AG04449 (cell line): ENCODE measurements around the gene KDM1B.

Experiments used
- CTCF ChIA-PET: fragments of 350-600 bp; formaldehyde crosslinking; extraction: SDS; loops from one replicate; lab custom pipeline; 2021; ENCODE audit warnings: antibody characterized with exemption; lab: Yijun Ruan, JAX
- POLR2A ChIA-PET: fragments of 400-600, 350-600 bp; formaldehyde crosslinking; extraction: SDS; loops from one replicate; lab custom pipeline; 2020; ENCODE audit warnings: antibody characterized with exemption, inconsistent platforms; lab: Yijun Ruan, JAX
- DNase-seq: peaks from one replicate; pipeline ENCODE4 v3.0.0-alpha.2; 2010; ENCODE audit warnings: low read depth, low spot score
- H3K4me3 ChIP-seq: 2 replicates; pipeline ENCODE4 v1.5.1; 2011; ENCODE audit warnings: low read depth, mild to moderate bottlenecking, control low read depth, low read length
- TF ChIP-seq, protein P1 (sequence below): IDR thresholded peaks from one replicate; pipeline ENCODE4 v1.5.1; 2011; ENCODE audit warnings: mild to moderate bottlenecking, moderate library complexity, low read length, control low read depth, inconsistent platforms; ENCODE audit not compliant: insufficient read depth; ENCODE audit errors: missing control alignments

The KDM1B gene

DNA sequence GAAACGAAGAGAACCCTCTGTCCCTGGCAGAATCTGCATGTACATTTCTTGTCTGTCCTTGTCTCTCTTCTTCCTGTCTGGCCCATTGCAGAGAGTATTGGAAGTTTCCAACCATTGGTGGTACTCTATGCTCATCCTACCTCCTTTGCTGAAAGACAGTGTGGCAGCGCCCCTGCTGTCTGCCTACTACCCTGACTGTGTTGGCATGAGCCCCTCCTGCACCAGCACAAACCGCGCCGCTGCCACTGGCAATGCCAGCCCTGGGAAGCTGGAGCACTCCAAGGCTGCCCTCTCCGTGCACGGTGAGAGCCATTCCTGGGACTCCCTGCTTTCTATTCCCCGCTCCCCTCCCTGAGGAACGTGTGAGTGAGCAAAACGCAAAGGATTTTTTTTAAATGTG lies 32.5 kb downstream of the KDM1B start:
- no peak for DNase-seq
- ChIA-PET POLR2A (no interaction called here), CTCF (no interaction called here)
- TF ChIP-seq, protein P1, sequence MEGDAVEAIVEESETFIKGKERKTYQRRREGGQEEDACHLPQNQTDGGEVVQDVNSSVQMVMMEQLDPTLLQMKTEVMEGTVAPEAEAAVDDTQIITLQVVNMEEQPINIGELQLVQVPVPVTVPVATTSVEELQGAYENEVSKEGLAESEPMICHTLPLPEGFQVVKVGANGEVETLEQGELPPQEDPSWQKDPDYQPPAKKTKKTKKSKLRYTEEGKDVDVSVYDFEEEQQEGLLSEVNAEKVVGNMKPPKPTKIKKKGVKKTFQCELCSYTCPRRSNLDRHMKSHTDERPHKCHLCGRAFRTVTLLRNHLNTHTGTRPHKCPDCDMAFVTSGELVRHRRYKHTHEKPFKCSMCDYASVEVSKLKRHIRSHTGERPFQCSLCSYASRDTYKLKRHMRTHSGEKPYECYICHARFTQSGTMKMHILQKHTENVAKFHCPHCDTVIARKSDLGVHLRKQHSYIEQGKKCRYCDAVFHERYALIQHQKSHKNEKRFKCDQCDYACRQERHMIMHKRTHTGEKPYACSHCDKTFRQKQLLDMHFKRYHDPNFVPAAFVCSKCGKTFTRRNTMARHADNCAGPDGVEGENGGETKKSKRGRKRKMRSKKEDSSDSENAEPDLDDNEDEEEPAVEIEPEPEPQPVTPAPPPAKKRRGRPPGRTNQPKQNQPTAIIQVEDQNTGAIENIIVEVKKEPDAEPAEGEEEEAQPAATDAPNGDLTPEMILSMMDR, result no peak
- H3K4me3 ChIP-seq, result no peak overlapping the region

DNA sequence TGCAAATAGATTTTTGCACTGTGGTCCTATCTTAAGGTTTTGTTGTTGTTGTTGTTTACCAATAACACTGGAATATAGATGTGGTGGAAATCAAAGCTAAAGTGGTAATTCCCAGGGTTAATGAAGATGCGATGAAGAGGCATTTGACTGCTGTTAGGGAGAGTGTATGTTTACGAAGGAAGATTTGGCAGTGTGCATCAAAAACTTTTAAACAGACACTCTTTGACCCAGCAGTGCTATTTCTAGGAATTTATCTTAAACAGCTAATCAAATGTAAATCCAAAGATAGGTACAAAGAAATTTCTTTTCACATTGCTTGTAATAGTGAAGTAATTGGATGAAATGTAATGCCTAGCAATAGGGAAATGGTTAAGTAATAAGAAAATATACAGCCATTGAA lies 34.0 kb downstream of the KDM1B start:
- ChIA-PET POLR2A (no interaction called here), CTCF (interaction anchor here (0.6 kb wide), 1 partner anchor 134 kb away, joined by 3 read pairs; no protein-coding TSS in a partner anchor)
- DNase-seq, result no peak
- H3K4me3 ChIP-seq, result no peak overlapping the region
- TF ChIP-seq, protein P1, result no peak

DNA sequence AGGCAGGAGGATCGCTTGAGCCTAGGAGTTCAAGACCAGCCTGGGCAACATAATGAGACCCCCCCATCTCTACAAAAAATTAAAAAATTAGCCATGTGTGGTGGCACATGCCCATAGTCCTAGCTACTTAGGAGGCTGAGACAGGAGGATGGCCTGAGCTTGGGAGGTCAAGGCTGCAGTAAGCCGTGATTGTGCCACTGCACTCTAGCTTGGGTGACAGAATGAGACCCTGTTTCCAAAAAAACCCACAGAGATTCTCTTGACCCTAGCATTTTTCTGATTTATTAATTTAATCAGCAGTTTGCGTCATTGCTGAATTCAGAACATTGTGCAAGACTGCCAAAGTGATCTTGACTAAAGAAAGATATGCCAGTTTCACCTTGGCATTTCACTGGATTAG lies 36.8 kb downstream of the KDM1B start:
- H3K4me3 ChIP-seq, result no peak overlapping the region
- DNase-seq, result no peak
- CTCF ChIA-PET, result no interaction called here
- POLR2A ChIA-PET, result no interaction called here
- TF ChIP-seq, protein P1, result no peak

DNA sequence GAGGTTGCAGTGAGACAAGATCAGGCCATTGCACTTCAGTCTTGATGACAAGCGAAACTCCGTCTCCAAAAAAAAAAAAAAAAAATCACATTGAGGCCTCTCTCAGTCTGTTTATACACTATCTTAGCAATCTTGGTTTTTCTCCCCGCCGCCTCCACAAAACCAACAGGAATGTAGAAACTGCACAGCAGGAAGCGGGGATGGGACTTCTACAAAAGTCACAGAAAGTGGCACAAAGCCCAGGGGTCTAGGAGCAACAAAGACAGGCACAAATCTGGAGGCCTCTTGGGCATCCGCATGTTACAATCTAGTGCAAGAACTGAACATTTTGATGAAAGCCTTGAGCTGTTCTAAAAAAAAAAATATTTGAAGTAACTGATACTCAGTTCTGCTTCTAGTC lies 48.6 kb downstream of the KDM1B start:
- no peak for DNase-seq
- ChIA-PET POLR2A (no interaction called here), CTCF (no interaction called here)
- H3K4me3 ChIP-seq, result no peak overlapping the region
- TF ChIP-seq, protein P1, result no peak

DNA sequence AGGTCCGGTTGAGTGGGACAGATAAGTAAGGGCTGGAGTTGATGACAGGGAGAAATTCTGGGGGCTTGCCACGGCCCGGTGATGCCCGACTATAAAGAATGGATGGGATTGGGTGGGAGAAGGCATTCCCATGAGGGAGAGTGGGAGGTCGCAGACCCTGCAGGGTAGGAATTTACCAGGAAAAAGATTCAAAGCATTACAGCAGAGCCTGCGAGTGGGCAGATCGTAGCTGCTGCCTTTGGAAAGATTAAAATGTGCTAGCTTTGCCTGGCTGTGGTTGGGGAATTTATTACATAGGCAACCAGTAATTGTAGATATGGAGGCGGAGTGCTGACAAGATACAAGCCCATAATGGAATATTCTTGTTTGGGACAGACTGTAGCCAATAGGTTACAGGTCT lies 49.5 kb downstream of the KDM1B start:
- CTCF ChIA-PET, result no interaction called here
- no peak for DNase-seq
- TF ChIP-seq, protein P1, result no peak
- no peak overlapping the region for H3K4me3 ChIP-seq
- POLR2A ChIA-PET, result no interaction called here

DNA sequence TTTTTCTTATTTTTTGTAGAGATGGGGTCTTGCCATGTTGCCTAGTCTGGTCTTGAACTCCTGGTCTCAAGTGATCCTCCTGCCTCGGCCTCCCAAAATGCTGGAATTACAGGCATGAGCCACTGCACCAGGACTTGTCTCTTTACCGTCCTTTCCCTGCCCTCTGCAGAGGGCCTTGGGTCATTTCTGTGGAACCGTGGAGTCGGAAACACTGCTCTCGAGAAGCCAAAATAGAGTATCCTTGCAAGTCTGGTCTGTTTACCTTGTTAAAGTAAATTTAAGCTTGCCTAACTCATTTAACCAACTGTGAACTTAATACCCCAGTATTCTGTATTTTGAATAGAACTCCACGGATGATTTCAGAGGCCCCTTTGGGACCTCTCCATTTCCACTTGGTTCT lies 51.4 kb downstream of the KDM1B start:
- TF ChIP-seq, protein P1, result no peak
- ChIA-PET POLR2A (no interaction called here), CTCF (no interaction called here)
- DNase-seq, result no peak
- no peak overlapping the region for H3K4me3 ChIP-seq
